Epithelial cell of proximal tubule (primary cell): Measurements from ENCODE around the gene KANSL1. TPM values are rescaled to one million over a fixed set of nuclear protein-coding genes. Genes with fewer than 3 reads are reported as not detected.
"Not testable (repeated sequence)": the region's sequence is repeated elsewhere in the genome, so short reads cannot be mapped to it uniquely, and the experiment has no call there.

ENCODE experiments used
- DNase-seq: peaks from one replicate; pipeline ENCODE4 v3.0.0-alpha.2; 2011; ENCODE audit warnings: low read depth
- H3K4me3 ChIP-seq: 2 replicates; pipeline ENCODE4 v1.5.1; 2011; ENCODE audit warnings: low read depth, mild to moderate bottlenecking, low read length
- total RNA-seq: library from RNA; depleted of rRNA; stranded (reverse); fragments of >200 nt; gene quantifications from 2 replicates; pipeline ENCODE4 v1.2.3, GENCODE V29; 2015
- TF ChIP-seq, protein P1 (sequence below): conservative IDR thresholded peaks from 2 replicates; pipeline ENCODE4 v1.5.1; 2012; ENCODE audit warnings: low read depth, mild to moderate bottlenecking, low read length

KANSL1 gene
- total RNA-seq, 1 donor from 2014 or later: 33.2 TPM

DNA sequence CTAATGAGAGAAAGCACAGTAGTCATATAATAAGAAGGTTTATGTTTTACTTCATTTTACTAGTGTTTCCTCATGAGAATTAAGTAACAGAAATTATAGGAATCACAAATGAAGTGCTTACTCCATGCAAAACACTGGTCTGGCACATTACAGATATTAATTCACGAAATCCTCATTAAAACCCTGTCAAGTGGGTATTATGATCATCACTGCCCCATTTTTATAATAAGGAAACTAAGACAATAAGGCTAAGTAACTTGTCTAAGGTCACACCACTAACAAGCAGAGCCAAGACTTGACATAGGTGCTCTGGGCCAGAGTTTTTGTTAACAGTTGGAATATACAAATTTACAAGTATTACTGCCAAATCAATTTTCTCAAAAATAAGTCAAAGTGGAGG, 83.0 kb downstream of the KANSL1 start:
- TF ChIP-seq, protein P1, sequence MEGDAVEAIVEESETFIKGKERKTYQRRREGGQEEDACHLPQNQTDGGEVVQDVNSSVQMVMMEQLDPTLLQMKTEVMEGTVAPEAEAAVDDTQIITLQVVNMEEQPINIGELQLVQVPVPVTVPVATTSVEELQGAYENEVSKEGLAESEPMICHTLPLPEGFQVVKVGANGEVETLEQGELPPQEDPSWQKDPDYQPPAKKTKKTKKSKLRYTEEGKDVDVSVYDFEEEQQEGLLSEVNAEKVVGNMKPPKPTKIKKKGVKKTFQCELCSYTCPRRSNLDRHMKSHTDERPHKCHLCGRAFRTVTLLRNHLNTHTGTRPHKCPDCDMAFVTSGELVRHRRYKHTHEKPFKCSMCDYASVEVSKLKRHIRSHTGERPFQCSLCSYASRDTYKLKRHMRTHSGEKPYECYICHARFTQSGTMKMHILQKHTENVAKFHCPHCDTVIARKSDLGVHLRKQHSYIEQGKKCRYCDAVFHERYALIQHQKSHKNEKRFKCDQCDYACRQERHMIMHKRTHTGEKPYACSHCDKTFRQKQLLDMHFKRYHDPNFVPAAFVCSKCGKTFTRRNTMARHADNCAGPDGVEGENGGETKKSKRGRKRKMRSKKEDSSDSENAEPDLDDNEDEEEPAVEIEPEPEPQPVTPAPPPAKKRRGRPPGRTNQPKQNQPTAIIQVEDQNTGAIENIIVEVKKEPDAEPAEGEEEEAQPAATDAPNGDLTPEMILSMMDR: no peak
- no peak overlapping the region for H3K4me3 ChIP-seq
- no peak for DNase-seq

DNA sequence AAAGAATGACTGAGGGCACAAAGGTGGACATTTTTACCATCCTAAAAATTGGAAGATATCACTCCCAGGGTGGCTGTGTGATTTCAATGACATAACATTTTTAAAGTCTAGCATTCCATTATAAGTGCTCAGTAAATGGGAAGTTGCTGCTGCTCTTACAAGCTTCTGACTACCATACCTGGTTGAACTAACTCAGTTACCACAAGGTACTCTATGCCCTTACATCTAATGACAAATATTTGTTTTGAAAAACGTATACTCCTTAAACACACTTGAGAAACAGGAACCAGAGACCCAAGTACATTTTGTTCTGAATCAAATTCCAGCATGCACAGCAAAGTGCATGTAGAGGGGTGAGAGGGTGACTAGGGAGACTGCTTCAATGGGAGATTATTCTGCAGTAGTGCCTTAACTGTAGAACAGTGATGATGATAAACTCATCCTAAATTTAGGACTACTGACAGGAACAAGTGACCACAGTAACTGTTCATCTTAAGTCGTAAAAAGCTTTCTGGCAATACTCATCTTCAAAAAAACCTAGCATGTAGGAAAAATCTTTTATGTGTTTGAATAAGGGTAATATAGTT, 83.5 kb downstream of the KANSL1 start:
- no peak overlapping the region for H3K4me3 ChIP-seq
- no peak for DNase-seq
- TF ChIP-seq, protein P1: no peak

DNA sequence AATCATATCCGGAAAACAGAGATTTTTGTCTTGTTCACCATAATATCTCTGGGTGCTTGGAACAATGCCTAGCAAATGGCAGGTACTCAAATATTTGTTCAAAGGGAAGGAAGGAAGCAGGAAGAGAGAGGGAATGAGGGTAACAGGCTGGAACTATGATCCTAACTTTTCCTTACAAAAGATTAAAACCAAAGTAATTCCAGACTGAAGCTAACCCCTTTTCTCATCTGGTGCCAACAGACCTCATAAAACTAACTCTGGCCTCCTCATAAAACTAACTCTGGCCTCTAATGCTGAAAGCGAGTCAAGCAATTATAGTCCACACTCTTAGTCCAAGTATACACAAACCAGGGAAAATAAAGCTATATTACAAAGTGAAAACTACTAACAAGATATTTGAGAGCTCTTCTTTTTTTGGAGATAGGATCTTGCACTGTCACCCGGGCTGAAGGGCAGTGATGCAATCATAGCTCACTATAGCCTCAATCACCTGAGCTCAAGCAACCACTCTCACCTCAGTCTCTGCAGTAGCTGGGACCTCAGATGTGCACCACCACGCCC, 84.6 kb downstream of the KANSL1 start:
- TF ChIP-seq, protein P1: no peak
- H3K4me3 ChIP-seq: no peak overlapping the region
- no peak for DNase-seq

DNA sequence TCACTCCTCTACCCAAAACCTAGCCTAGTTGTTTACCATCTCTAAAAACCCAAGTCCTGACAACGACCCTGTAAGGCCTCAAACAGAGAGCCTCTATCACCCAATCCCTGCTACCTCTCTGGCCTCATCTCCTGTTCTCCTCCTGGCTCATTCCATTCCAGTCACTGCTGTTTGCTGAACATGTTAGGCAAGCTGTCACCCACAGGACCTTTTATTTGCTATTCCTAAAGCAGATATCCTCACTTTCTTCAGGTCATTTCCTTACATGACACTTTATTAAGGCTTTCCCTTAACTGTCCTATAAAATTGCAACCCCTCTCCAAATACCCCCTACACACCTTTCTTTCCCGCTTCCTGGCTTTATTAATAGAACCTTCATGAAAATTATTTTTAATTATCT, 85.1 kb downstream of the KANSL1 start:
- TF ChIP-seq, protein P1: no peak

DNA sequence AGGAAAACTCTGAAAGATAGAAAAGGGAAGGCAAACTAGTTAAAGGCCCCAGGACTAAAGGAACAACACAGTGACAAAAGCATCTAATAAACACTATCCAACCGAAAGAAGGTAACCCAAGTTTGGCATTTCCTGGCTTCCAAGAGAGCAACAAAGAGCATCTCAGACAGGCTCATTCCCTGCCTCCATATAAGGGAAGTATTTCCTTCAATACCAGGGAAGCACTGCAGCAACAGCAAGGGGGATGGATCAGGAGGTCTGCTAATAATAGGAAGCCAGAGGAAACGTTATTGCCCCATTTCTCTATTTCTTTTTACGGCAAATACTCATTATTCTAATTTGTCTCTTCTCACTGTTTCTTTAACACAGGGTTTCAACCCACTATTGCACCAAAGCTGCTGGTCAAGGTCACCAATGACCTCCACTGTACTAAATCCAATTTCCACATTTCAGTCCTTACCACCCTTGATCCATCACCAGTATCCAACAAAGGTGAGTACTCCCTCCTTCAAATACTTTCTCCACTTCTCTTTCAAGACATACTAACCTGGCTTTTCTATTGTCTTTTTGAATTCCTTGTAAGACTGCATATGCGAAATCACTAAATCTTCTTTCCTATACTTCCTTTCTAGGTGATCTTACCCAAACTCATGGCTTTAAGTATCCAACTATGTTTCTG, 86.1 kb downstream of the KANSL1 start:
- DNase-seq: no peak
- H3K4me3 ChIP-seq: no peak overlapping the region
- TF ChIP-seq, protein P1: no peak

More for the DNA sequence above, 85.1 kb downstream of the KANSL1 start:
- no peak for DNase-seq
- no peak overlapping the region for H3K4me3 ChIP-seq

DNA sequence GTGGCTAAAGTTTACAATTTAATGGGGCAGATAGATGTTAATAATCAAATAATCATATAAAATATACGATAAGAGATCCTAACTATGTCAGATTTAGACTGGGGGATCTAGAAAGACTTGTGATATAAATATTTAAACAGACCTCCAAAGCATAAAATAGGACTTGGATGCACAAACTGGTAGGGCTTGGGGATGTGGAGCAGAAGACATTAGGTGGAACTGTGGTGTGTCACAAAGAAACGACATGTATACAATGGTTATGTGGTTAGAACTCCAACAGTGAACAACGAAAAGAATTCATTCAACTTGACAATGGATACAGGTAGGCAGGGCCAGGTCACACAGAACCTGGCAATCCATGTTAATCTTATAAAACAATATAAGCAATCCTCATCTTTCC, 90.4 kb downstream of the KANSL1 start:
- DNase-seq, H3K4me3 ChIP-seq: not testable (repeated sequence)

DNA sequence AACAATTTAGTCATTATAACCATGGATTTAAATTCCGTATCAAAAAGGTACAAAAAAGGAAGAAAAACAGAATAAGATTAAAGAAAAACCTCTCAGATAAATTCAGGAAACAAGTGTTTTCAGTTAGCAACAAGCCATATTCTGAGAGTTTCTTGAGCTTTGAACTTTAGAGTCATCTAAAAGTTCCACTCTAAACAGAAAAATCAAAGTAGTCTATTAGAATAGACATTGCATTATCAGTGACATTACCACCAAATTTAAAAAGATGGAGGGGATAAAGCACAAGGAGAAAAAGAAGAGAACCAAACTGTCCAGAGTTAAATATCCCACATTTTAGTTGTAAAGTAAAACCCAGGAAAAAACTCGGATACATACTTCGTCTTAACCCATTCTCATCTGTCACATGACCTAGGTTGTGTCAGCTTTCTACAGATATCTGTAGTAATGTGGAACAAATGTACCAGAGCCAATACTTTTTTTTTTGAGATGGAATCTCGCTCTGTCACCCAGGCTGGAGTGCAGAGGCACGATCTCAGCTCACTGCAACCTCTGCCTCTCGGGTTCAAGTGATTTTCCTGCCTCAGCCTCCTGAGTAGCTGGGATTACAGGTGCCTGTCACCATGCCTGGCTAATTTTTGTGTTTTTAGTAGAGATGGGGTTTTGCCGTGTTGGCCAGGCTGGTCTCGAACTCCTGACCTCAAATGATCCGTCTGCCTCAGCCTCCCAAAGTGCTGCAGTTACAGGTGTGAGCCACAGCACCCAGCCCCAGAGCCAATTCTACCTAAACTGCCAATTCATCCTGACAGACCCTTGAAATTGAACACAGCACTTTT, 91.2 kb downstream of the KANSL1 start:
- H3K4me3 ChIP-seq, DNase-seq: not testable (repeated sequence)

DNA sequence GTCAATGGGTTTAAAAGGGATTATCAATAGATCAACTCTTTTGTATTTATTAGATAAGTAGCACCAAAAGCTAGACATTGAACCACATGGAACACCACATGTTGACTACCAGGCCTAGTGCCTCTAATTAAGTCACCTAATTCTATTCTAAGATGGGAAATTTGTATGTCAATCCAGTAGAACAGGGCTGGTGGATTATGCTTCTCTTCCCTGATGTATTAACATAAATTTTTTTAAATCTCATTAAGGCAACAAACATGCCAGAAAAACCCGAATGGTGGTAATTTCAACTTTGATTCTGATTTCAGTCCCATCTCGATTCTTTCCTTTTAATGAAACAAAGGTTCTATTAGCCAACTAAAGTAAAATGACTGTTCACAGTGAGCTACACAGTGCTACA, 92.6 kb downstream of the KANSL1 start:
- TF ChIP-seq, protein P1: no peak
- no peak for DNase-seq
- no peak overlapping the region for H3K4me3 ChIP-seq
